ENCODE data around the gene STK10. TPM values are rescaled to one million over a fixed set of nuclear protein-coding genes. Genes with fewer than 3 reads are reported as not detected.

STK10 gene
- total and polyA plus RNA-seq, 2 of the 8 experiments (the other 6 are each of a cell fraction or from before 2014, with no cell fraction given), result 10.5 to 21.4 TPM

GRCh38 chr5:172076761-172077244, 111.2 kb downstream of the STK10 start (continued):
- TF ChIP-seq, protein P1, sequence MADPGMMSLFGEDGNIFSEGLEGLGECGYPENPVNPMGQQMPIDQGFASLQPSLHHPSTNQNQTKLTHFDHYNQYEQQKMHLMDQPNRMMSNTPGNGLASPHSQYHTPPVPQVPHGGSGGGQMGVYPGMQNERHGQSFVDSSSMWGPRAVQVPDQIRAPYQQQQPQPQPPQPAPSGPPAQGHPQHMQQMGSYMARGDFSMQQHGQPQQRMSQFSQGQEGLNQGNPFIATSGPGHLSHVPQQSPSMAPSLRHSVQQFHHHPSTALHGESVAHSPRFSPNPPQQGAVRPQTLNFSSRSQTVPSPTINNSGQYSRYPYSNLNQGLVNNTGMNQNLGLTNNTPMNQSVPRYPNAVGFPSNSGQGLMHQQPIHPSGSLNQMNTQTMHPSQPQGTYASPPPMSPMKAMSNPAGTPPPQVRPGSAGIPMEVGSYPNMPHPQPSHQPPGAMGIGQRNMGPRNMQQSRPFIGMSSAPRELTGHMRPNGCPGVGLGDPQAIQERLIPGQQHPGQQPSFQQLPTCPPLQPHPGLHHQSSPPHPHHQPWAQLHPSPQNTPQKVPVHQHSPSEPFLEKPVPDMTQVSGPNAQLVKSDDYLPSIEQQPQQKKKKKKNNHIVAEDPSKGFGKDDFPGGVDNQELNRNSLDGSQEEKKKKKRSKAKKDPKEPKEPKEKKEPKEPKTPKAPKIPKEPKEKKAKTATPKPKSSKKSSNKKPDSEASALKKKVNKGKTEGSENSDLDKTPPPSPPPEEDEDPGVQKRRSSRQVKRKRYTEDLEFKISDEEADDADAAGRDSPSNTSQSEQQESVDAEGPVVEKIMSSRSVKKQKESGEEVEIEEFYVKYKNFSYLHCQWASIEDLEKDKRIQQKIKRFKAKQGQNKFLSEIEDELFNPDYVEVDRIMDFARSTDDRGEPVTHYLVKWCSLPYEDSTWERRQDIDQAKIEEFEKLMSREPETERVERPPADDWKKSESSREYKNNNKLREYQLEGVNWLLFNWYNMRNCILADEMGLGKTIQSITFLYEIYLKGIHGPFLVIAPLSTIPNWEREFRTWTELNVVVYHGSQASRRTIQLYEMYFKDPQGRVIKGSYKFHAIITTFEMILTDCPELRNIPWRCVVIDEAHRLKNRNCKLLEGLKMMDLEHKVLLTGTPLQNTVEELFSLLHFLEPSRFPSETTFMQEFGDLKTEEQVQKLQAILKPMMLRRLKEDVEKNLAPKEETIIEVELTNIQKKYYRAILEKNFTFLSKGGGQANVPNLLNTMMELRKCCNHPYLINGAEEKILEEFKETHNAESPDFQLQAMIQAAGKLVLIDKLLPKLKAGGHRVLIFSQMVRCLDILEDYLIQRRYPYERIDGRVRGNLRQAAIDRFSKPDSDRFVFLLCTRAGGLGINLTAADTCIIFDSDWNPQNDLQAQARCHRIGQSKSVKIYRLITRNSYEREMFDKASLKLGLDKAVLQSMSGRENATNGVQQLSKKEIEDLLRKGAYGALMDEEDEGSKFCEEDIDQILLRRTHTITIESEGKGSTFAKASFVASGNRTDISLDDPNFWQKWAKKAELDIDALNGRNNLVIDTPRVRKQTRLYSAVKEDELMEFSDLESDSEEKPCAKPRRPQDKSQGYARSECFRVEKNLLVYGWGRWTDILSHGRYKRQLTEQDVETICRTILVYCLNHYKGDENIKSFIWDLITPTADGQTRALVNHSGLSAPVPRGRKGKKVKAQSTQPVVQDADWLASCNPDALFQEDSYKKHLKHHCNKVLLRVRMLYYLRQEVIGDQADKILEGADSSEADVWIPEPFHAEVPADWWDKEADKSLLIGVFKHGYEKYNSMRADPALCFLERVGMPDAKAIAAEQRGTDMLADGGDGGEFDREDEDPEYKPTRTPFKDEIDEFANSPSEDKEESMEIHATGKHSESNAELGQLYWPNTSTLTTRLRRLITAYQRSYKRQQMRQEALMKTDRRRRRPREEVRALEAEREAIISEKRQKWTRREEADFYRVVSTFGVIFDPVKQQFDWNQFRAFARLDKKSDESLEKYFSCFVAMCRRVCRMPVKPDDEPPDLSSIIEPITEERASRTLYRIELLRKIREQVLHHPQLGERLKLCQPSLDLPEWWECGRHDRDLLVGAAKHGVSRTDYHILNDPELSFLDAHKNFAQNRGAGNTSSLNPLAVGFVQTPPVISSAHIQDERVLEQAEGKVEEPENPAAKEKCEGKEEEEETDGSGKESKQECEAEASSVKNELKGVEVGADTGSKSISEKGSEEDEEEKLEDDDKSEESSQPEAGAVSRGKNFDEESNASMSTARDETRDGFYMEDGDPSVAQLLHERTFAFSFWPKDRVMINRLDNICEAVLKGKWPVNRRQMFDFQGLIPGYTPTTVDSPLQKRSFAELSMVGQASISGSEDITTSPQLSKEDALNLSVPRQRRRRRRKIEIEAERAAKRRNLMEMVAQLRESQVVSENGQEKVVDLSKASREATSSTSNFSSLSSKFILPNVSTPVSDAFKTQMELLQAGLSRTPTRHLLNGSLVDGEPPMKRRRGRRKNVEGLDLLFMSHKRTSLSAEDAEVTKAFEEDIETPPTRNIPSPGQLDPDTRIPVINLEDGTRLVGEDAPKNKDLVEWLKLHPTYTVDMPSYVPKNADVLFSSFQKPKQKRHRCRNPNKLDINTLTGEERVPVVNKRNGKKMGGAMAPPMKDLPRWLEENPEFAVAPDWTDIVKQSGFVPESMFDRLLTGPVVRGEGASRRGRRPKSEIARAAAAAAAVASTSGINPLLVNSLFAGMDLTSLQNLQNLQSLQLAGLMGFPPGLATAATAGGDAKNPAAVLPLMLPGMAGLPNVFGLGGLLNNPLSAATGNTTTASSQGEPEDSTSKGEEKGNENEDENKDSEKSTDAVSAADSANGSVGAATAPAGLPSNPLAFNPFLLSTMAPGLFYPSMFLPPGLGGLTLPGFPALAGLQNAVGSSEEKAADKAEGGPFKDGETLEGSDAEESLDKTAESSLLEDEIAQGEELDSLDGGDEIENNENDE (IDR thresholded peaks at IDR 0.05; ENCODE audit: insufficient replicate concordance, low read length), result no peak
- TF ChIP-seq SIN3A (conservative IDR thresholded peaks at IDR 0.05 in 1 of 2, IDR thresholded peaks at IDR 0.05 in 1 of 2; ENCODE audit: low read depth in 1 of 2, low read length in 2 of 2) (peak; percentile 97 to 98), BRCA1 (IDR thresholded peaks at IDR 0.05; ENCODE audit: low read depth, low read length) (no peak), NRF1 (IDR thresholded peaks at IDR 0.05; ENCODE audit: low read depth, low read length) (no peak), SAP30 (IDR thresholded peaks at IDR 0.05; ENCODE audit: insufficient read depth, insufficient replicate concordance, low read length) (peak; percentile 78), HDAC6 (IDR thresholded peaks at IDR 0.05; ENCODE audit: low read depth, low read length) (no peak), KDM4A (IDR thresholded peaks at IDR 0.05; ENCODE audit: low read depth, low read length, severe bottlenecking) (no peak), TAF1 (IDR thresholded peaks at IDR 0.05; ENCODE audit: low read depth, low read length) (no peak), ASH2L (IDR thresholded peaks at IDR 0.05; ENCODE audit: low read length) (no peak), NANOG (IDR thresholded peaks at IDR 0.05; ENCODE audit: insufficient read depth, low read depth, low read length, poor library complexity, severe bottlenecking) (no peak)
- TF ChIP-seq, protein P2, sequence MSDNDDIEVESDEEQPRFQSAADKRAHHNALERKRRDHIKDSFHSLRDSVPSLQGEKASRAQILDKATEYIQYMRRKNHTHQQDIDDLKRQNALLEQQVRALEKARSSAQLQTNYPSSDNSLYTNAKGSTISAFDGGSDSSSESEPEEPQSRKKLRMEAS (IDR thresholded peaks at IDR 0.05), result peak; percentile 88

Measured in H1 (cell line).